Kidney epithelial cell (primary cell): Measurements from ENCODE around the gene SEC16B. TPM values are rescaled to one million over a fixed set of nuclear protein-coding genes. Genes with fewer than 3 reads are reported as not detected.

Source experiments
- DNase-seq: peaks from one replicate; pipeline ENCODE4 v3.0.0-alpha.2; 2010; ENCODE audit warnings: low read depth
- H3K27me3 ChIP-seq: 2 replicates; pipeline ENCODE4 v1.6.0; 2011; ENCODE audit warnings: low read length; ENCODE audit not compliant: control insufficient read depth, insufficient read depth
- H3K36me3 ChIP-seq: 2 replicates; pipeline ENCODE4 v1.5.1; 2011; ENCODE audit warnings: low read length; ENCODE audit not compliant: control insufficient read depth, insufficient read depth
- H3K4me3 ChIP-seq: 2 replicates; pipeline ENCODE4 v1.5.1; 2011; ENCODE audit warnings: low read depth, mild to moderate bottlenecking, control low read depth, low read length
- total RNA-seq: library from RNA; depleted of rRNA; stranded (reverse); fragments of >200 nt; gene quantifications from 2 replicates; pipeline ENCODE4 v1.2.3, GENCODE V29; 2015
- TF ChIP-seq, protein P1 (sequence below): IDR thresholded peaks from 2 replicates; pipeline ENCODE4 v1.5.1; 2011; ENCODE audit warnings: mild to moderate bottlenecking, moderate library complexity, low read length, control low read depth, inconsistent platforms; ENCODE audit not compliant: insufficient read depth, poor library complexity, severe bottlenecking

SEC16B gene, protein sequence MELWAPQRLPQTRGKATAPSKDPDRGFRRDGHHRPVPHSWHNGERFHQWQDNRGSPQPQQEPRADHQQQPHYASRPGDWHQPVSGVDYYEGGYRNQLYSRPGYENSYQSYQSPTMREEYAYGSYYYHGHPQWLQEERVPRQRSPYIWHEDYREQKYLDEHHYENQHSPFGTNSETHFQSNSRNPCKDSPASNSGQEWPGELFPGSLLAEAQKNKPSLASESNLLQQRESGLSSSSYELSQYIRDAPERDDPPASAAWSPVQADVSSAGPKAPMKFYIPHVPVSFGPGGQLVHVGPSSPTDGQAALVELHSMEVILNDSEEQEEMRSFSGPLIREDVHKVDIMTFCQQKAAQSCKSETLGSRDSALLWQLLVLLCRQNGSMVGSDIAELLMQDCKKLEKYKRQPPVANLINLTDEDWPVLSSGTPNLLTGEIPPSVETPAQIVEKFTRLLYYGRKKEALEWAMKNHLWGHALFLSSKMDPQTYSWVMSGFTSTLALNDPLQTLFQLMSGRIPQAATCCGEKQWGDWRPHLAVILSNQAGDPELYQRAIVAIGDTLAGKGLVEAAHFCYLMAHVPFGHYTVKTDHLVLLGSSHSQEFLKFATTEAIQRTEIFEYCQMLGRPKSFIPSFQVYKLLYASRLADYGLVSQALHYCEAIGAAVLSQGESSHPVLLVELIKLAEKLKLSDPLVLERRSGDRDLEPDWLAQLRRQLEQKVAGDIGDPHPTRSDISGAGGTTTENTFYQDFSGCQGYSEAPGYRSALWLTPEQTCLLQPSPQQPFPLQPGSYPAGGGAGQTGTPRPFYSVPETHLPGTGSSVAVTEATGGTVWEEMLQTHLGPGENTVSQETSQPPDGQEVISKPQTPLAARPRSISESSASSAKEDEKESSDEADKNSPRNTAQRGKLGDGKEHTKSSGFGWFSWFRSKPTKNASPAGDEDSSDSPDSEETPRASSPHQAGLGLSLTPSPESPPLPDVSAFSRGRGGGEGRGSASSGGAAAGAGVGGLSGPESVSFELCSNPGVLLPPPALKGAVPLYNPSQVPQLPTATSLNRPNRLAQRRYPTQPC
- total RNA-seq = 0.96 and 1.2 TPM in 2 replicates

DNA sequence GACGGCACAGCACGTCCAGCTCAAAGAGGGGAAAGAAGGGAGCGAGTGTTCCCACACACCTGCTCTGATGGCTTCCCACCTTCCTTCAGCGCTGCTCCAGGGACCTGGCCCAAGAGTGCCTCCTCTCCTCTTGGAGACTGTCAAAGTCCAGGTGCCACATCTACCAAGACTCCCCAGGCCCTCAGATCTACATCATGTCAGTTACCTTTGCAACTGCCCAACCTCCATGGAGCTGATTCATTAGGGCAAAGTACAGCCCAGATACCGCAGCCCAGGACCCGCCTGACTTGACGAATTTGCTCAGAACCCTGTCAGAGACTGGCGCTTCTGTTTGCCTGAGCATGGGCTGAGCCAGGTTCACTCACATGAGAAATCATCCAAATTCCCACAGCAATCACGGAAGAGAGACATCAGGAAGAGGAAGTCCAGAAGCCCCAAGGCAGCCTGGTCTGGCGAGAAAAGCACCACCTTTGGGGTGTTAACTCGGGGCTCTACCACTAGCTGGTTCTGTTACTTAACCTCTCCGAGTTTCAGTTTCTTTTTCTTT lies at the start of gene SEC16B:
SEC16B (minus strand) TSS at position 234 of the 547 bp plus-strand sequence. CDS start 2,077 bp downstream, outside the sequence.
- Histone ChIP-seq H3K4me3 (no peak within 1 kb of the TSS), H3K36me3 (no peaks in the 10 kb centered on the region), H3K27me3 (no peaks in the 10 kb centered on the region)
- TF ChIP-seq, protein P1, sequence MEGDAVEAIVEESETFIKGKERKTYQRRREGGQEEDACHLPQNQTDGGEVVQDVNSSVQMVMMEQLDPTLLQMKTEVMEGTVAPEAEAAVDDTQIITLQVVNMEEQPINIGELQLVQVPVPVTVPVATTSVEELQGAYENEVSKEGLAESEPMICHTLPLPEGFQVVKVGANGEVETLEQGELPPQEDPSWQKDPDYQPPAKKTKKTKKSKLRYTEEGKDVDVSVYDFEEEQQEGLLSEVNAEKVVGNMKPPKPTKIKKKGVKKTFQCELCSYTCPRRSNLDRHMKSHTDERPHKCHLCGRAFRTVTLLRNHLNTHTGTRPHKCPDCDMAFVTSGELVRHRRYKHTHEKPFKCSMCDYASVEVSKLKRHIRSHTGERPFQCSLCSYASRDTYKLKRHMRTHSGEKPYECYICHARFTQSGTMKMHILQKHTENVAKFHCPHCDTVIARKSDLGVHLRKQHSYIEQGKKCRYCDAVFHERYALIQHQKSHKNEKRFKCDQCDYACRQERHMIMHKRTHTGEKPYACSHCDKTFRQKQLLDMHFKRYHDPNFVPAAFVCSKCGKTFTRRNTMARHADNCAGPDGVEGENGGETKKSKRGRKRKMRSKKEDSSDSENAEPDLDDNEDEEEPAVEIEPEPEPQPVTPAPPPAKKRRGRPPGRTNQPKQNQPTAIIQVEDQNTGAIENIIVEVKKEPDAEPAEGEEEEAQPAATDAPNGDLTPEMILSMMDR = no peak
- no peak for DNase-seq

DNA sequence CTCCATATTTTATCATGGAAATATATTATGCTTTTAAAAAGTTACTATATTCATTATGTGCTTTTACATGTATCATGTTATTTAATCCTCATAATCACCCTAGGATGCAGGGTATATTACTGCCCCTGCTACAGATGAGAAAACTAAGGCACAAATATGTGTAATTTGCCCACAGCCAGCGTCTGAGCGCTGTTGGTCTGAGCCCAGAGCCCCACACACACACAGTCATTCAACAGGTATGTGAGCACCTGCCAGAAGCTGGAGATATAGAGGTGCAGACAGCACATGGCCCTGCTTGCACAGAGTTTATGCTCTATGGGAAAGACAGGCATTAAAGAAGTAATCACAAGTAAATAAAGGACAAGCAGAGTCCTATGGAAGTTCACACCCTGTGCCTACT lies 49.8 kb upstream of the SEC16B start:
- DNase-seq = no peak

DNA sequence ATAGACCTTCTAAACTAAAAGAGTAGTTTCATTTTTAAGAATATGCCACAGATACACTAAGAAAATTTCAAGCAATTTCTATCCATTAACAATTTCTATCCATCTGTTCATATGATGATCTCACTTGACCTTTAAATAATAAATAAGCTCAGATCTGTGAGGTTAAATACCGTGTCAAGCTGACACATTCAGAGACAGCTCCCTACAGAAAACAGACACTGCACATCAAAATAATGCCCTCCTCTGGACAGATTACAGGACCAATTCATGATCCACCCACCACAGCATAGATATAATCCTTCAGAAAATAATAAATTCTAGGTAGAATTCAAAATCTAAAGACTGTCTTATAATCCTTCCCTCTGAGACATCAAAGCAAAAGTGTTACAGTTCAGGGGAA lies 49.4 kb upstream of the SEC16B start:
- Histone ChIP-seq H3K27me3 (no peaks in the 10 kb centered on the region), H3K4me3 (no peak overlapping the region), H3K36me3 (no peaks in the 10 kb centered on the region)
- no peak for DNase-seq
- TF ChIP-seq, protein P1 = no peak

More for the DNA sequence above, 49.8 kb upstream of the SEC16B start:
- H3K27me3 ChIP-seq = no peaks in the 10 kb centered on the region
- TF ChIP-seq, protein P1 = no peak
- H3K36me3 ChIP-seq = no peaks in the 10 kb centered on the region
- H3K4me3 ChIP-seq = no peak overlapping the region

DNA sequence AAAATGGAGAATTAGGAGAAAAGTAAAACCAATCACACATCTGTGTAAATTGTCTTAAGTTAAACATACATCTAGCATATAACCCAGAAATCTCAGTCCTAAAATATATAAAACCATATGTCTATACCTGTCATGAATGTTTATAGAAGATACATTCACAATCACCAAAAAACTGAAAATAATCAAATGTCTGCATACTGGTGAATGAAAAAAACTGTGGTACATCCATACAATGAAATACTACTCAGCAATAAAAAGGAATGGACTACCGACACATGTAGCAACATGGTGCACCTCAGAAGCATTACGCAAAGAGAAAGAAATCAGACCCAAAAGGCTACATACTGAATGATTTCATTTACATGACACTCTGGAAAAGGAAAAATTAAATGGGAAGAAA lies 47.7 kb upstream of the SEC16B start:
- TF ChIP-seq, protein P1 = no peak
- H3K27me3 ChIP-seq = no peaks in the 10 kb centered on the region
- no peak overlapping the region for H3K4me3 ChIP-seq
- no peak for DNase-seq
- H3K36me3 ChIP-seq = no peaks in the 10 kb centered on the region

DNA sequence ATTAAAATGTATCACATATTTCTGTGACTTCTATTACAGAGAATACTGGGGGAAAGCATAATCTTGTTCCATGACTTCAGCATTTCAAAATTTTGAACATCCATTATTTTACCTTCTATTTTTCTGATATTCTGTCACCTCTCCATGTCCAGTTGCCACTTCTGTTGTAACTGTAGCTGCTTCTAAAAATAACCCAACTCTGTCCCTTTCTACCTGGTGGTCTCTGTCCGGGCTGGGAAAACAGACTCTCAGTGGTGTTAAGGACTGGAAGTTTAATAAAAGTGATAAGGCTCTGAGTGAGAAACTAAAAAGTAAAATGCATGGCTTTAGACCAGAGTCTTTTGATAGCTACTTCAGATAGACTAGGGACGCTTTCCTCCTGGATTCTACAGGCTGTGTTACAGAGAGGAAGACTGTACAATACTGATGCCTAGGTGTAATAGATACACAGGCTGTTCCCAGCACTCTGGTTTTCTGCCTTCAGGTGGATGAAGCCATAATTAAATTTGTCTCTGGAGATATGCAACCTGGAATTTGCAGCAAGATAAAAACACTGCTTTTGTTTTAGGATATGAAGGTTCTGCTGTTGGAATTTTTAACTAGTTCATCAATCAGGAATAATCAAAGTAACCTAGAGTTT lies 42.1 kb upstream of the SEC16B start:
- Histone ChIP-seq H3K4me3 (no peak overlapping the region), H3K27me3 (no peaks in the 10 kb centered on the region), H3K36me3 (no peaks in the 10 kb centered on the region)
- DNase-seq = no peak
- TF ChIP-seq, protein P1 = no peak
